IMR-90 (cell line): ENCODE data around the gene KCTD5. TPM values are rescaled to one million over a fixed set of nuclear protein-coding genes. Genes with fewer than 3 reads are reported as not detected.

Source experiments
- ATAC-seq: fragments of 200-7000 bp; cut with Tn5 transposase; 2 replicates; pipeline ENCODE4 v1.9.1; 2020; ENCODE audit warnings: low read depth, mild to moderate bottlenecking, moderate library complexity
- BruUV-seq: library from RNA; stranded (reverse); fragments of 400-500 nt; replicated peaks from 2 replicates; lab custom pipeline; 2021; lab: Mats Ljungman, UMichigan
- CTCF ChIA-PET: fragments of 300-600 bp; formaldehyde crosslinking; extraction: SDS; loops from one replicate; lab custom pipeline; 2021; ENCODE audit warnings: antibody characterized with exemption; lab: Yijun Ruan, JAX
- POLR2A ChIA-PET: fragments of 300-600 bp; sonication (Branson Sonifier 250); formaldehyde crosslinking; loops from one replicate; lab custom pipeline; 2022; ENCODE audit warnings: antibody characterized with exemption; ENCODE audit not compliant: unreplicated experiment; lab: Charles Lee
- DNase-seq: peaks from one replicate; pipeline ENCODE4 v3.0.0; 2013
- H2AFZ ChIP-seq: replicated peaks from 2 replicates; pipeline ENCODE3; 2013; ENCODE audit warnings: low read length, mild to moderate bottlenecking; ENCODE audit not compliant: poor library complexity
- H2AK5ac ChIP-seq: 2 replicates; pipeline ENCODE4 v1.6.1; 2013; ENCODE audit warnings: low read depth, low read length, inconsistent platforms
- H2AK9ac ChIP-seq: replicated peaks from 2 replicates; pipeline ENCODE3; 2013; ENCODE audit warnings: mild to moderate bottlenecking, low read depth, low read length, moderate library complexity; ENCODE audit not compliant: poor library complexity
- H2BK120ac ChIP-seq: 2 replicates; pipeline ENCODE4 v1.6.1; 2013; ENCODE audit warnings: low read depth, low read length, inconsistent platforms
- H2BK15ac ChIP-seq: 3 replicates; pipeline ENCODE4 v1.6.1; 2013; ENCODE audit warnings: low read depth, low read length, inconsistent platforms
- H2BK20ac ChIP-seq: 2 replicates; pipeline ENCODE4 v1.6.1; 2013; ENCODE audit warnings: low read depth, mild to moderate bottlenecking, inconsistent platforms, low read length, moderate library complexity
- H2BK5ac ChIP-seq: 2 replicates; pipeline ENCODE4 v1.6.1; 2013; ENCODE audit warnings: mild to moderate bottlenecking, low read depth, low read length, inconsistent platforms; ENCODE audit not compliant: poor library complexity, severe bottlenecking
- H3K14ac ChIP-seq: replicated peaks from 2 replicates; pipeline ENCODE4 v1.6.1; 2013; ENCODE audit warnings: low read depth, low read length, inconsistent platforms
- H3K18ac ChIP-seq: 2 replicates; pipeline ENCODE4 v1.6.1; 2013; ENCODE audit warnings: low read depth, low read length, control low read depth
- H3K23ac ChIP-seq: 2 replicates; pipeline ENCODE4 v1.6.1; 2013; ENCODE audit warnings: low read depth, low read length, inconsistent platforms
- H3K27ac ChIP-seq: 2 replicates; pipeline ENCODE4 v1.5.1; 2013; ENCODE audit warnings: mild to moderate bottlenecking, control low read depth, low read length; ENCODE audit not compliant: insufficient read depth
- H3K27me3 ChIP-seq: 2 replicates; pipeline ENCODE4 v1.6.1; 2013; ENCODE audit warnings: low read length; ENCODE audit not compliant: control insufficient read depth, insufficient read depth
- H3K36me3 ChIP-seq: 2 replicates; pipeline ENCODE4 v1.6.1; 2013; ENCODE audit warnings: low read length, mixed read lengths; ENCODE audit not compliant: control insufficient read depth, insufficient read depth
- H3K4ac ChIP-seq: 2 replicates; pipeline ENCODE4 v1.6.1; 2013; ENCODE audit warnings: low read depth, low read length, inconsistent platforms
- H3K4me1 ChIP-seq: 2 replicates; pipeline ENCODE4 v1.6.1; 2013; ENCODE audit warnings: low read length, mixed read lengths; ENCODE audit not compliant: control insufficient read depth, insufficient read depth
- H3K4me2 ChIP-seq: 2 replicates; pipeline ENCODE4 v1.6.1; 2013; ENCODE audit warnings: low read depth, mild to moderate bottlenecking, control low read depth, low read length, moderate library complexity
- H3K4me3 ChIP-seq: 2 replicates; pipeline ENCODE4 v1.5.1; 2013; ENCODE audit warnings: low read depth, mild to moderate bottlenecking, control low read depth, low read length, moderate library complexity; ENCODE audit not compliant: insufficient read depth
- H3K56ac ChIP-seq: 2 replicates; pipeline ENCODE4 v1.6.1; 2013; ENCODE audit warnings: low read length, inconsistent platforms; ENCODE audit not compliant: insufficient read depth; ENCODE audit errors: extremely low read depth
- H3K79me1 ChIP-seq, 2 experiments: 2 replicates each; pipeline ENCODE4 v1.6.1; 2013; ENCODE audit warnings: low read length in 2 of 2, inconsistent platforms in 1 of 2, low read depth in 1 of 2
- H3K9ac ChIP-seq: 2 replicates; pipeline ENCODE4 v1.6.1; 2013; ENCODE audit warnings: low read depth, low read length, control low read depth
- H3K9me1 ChIP-seq: 2 replicates; pipeline ENCODE4 v1.6.1; 2013; ENCODE audit warnings: low read length, inconsistent platforms; ENCODE audit not compliant: insufficient read depth
- H3K9me3 ChIP-seq: 2 replicates; pipeline ENCODE4 v1.6.1; 2013; ENCODE audit warnings: low read length; ENCODE audit not compliant: control insufficient read depth, insufficient read depth
- H4K20me1 ChIP-seq: 2 replicates; pipeline ENCODE4 v1.6.1; 2013; ENCODE audit warnings: low read length, inconsistent platforms; ENCODE audit not compliant: insufficient read depth
- H4K5ac ChIP-seq: 2 replicates; pipeline ENCODE4 v1.6.1; 2013; ENCODE audit warnings: mild to moderate bottlenecking, low read depth, low read length, control low read depth
- H4K8ac ChIP-seq, 2 experiments: 2 replicates each; pipeline ENCODE4 v1.6.1; 2013; ENCODE audit warnings: low read depth in 2 of 2, low read length in 2 of 2, control low read depth in 1 of 2, inconsistent platforms in 1 of 2
- H4K91ac ChIP-seq: 2 replicates; pipeline ENCODE4 v1.6.1; 2013; ENCODE audit warnings: low read depth, low read length, inconsistent platforms; ENCODE audit not compliant: insufficient read depth
- BHLHE40 ChIP-seq: fragments of 150-350 bp; IDR thresholded peaks from 2 replicates; pipeline ENCODE4 v1.6.1; 2016; ENCODE audit warnings: mild to moderate bottlenecking, low read depth, low read length
- CEBPB ChIP-seq: IDR thresholded peaks from 2 replicates; pipeline ENCODE4 v1.6.1; 2012; ENCODE audit warnings: low read depth, low read length, improper control_type of control experiment
- CHD1 ChIP-seq: IDR thresholded peaks from 2 replicates; pipeline ENCODE4 v1.6.1; 2012; ENCODE audit warnings: low read depth, low read length, improper control_type of control experiment
- FOS ChIP-seq: fragments of 150-350 bp; IDR thresholded peaks from 2 replicates; pipeline ENCODE4 v1.6.1; 2016; ENCODE audit warnings: low read depth, low read length
- MAFK ChIP-seq: IDR thresholded peaks from 2 replicates; pipeline ENCODE4 v1.6.1; 2012; ENCODE audit warnings: low read depth, low read length, improper control_type of control experiment
- MAZ ChIP-seq: IDR thresholded peaks from 2 replicates; pipeline ENCODE4 v1.6.1; 2012; ENCODE audit warnings: low read depth, mild to moderate bottlenecking, low read length, improper control_type of control experiment, moderate library complexity, borderline replicate concordance
- MXI1 ChIP-seq: IDR thresholded peaks from 2 replicates; pipeline ENCODE4 v1.6.1; 2012; ENCODE audit warnings: low read depth, mild to moderate bottlenecking, low read length, moderate library complexity, borderline replicate concordance
- POLR2A ChIP-seq: IDR thresholded peaks from 2 replicates; pipeline ENCODE4 v1.6.1; 2012; ENCODE audit warnings: mild to moderate bottlenecking, low read depth, low read length
- RAD21 ChIP-seq: IDR thresholded peaks from 2 replicates; pipeline ENCODE4 v1.6.1; 2012; ENCODE audit warnings: low read length, improper control_type of control experiment
- RCOR1 ChIP-seq: IDR thresholded peaks from 2 replicates; pipeline ENCODE4 v1.6.1; 2012; ENCODE audit warnings: mild to moderate bottlenecking, low read length, improper control_type of control experiment; ENCODE audit not compliant: insufficient replicate concordance
- RFX5 ChIP-seq: IDR thresholded peaks from 2 replicates; pipeline ENCODE4 v1.8.0; 2012; ENCODE audit warnings: low read depth, mild to moderate bottlenecking, low read length, moderate library complexity
- WGBS, 2 experiments: methylation state at CpG; one replicate each; pipeline versions ENCODE4 v1.1.5 to v1.1.7; 2013; ENCODE audit warnings: missing lambda C conversion rate in 2 of 2; ENCODE audit not compliant: insufficient read length in 1 of 2; ENCODE audit errors: extremely low coverage in 2 of 2; 5-methylcytosine and 5-hydroxymethylcytosine counted together
- dilution Hi-C: fragments of 300-500 bp; cut with HindIII; formaldehyde crosslinking; loops from one replicate; pipeline ENCODE4 v1.14.3; 2018; ENCODE audit warnings: low sequenced_read_pairs; ENCODE audit not compliant: unreplicated experiment
- in situ Hi-C: fragments of 300-500 bp; cut with MboI; formaldehyde crosslinking; loops from 3 replicates; pipeline ENCODE4 v1.14.3; 2019; ENCODE audit warnings: low sequenced_read_pairs, inconsistent platforms, mixed read lengths
- intact Hi-C: fragments of 100-400 bp; cut with micrococcal nuclease; formaldehyde crosslinking; loops from 2 replicates; pipeline ENCODE4 v1.10.0; 2022
- polyA plus RNA-seq, 3 experiments: library from polyadenylated mRNA; depleted of rRNA; stranded (reverse); fragments of >200 nt; gene quantifications; 2 replicates each; pipeline ENCODE4 v1.2.3, GENCODE V29; 2012; ENCODE audit warnings: low replicate concordance in 1 of 3
- total RNA-seq: library from RNA; depleted of rRNA; stranded (reverse); fragments of >200 nt; gene quantifications from 2 replicates; pipeline ENCODE4 v1.2.3, GENCODE V29; 2012
- TF ChIP-seq, protein P1 (sequence below): fragments of 150-350 bp; IDR thresholded peaks from 2 replicates; pipeline ENCODE4 v1.6.1; 2017; ENCODE audit warnings: mild to moderate bottlenecking, antibody characterized with exemption, low read length, low read depth
- TF ChIP-seq, protein P2 (sequence below): conservative IDR thresholded peaks from 2 replicates; pipeline ENCODE4 v1.5.1; 2012; ENCODE audit warnings: mild to moderate bottlenecking, low read depth, low read length, improper control_type of control experiment
- TF ChIP-seq, protein P3 (sequence below): fragments of 150-350 bp; IDR thresholded peaks from 2 replicates; pipeline ENCODE4 v1.6.1; 2016; ENCODE audit warnings: low read depth, mild to moderate bottlenecking, low read length, moderate library complexity, borderline replicate concordance

Gene KCTD5
- total and polyA plus RNA-seq, 2 of the 4 experiments (the other 2 are of a cell fraction): 17.2 to 56.2 TPM

DNA sequence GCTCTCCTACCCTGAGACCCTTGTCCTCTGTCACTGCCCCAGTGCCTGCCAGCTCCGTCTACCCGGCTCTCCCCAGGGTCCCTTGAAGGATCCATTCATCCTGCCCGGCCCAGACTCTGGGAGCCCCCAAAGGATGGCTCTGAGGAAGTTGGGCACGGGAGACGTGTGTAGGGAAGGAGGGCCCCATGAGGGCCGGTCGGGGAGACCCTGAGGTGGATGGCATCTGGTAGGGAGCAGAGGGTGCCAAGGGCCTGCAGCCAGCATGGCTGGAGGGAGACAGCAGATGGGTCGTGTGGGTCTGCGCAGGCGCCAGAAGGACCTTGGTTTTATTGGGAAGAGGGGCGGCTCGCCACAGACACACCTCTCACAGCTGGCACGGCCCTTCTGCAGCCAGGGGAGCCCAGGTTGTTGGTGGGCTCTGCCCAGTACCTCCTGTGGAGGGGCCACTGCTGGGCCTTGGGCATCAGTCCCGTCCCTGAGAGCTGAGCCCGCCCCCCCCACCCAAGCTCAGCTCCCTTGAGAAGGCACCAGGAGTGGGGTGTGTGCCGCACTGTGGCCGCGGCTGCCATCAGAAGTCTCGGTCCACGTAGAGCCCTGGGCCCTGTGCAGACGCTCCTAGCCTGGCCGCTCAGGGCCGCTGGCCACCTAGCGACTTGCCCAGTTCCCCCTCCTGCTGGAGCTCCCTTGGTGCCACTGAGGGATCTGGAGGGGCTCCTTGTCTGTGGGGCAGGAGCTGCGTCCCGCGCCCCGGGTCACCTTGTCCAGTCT is 16.0 kb downstream of the KCTD5 start:
- H3K4me2 ChIP-seq: no peak overlapping the region
- no peak overlapping the region for H2AK9ac ChIP-seq
- BruUV-seq: no TSS peak
- H4K8ac ChIP-seq: no peak overlapping the region
- H3K36me3 ChIP-seq: peaks cover 57% of the 10 kb centered on the region
- no peak overlapping the region for H2BK20ac ChIP-seq
- H4K20me1 ChIP-seq: peaks cover 3% of the 10 kb centered on the region
- H3K9me1 ChIP-seq: no peaks in the 10 kb centered on the region; the same call in 1 of the 2 replicates
- in situ Hi-C loops (no loop called here), dilution Hi-C loops (no loop called here), intact Hi-C loops (no loop called here)
- H4K91ac ChIP-seq: no peak overlapping the region
- 89% methylated on average over 10 of the region's 28 CpGs; no CpG with 5 or more reads in 1 of the 2 experiments for WGBS, 2 experiments
- H2AFZ ChIP-seq: no peak overlapping the region
- no peak overlapping the region for H3K9ac ChIP-seq
- no peak overlapping the region for H2AK5ac ChIP-seq
- no peak overlapping the region for H3K4ac ChIP-seq
- H2BK15ac ChIP-seq: no peak overlapping the region
- DNase-seq (no peak), ATAC-seq (no peak)
- TF ChIP-seq MAFK: no peak
- TF ChIP-seq, protein P1, sequence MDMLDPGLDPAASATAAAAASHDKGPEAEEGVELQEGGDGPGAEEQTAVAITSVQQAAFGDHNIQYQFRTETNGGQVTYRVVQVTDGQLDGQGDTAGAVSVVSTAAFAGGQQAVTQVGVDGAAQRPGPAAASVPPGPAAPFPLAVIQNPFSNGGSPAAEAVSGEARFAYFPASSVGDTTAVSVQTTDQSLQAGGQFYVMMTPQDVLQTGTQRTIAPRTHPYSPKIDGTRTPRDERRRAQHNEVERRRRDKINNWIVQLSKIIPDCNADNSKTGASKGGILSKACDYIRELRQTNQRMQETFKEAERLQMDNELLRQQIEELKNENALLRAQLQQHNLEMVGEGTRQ: no peak
- no peak for TF ChIP-seq CEBPB
- TF ChIP-seq, protein P2, sequence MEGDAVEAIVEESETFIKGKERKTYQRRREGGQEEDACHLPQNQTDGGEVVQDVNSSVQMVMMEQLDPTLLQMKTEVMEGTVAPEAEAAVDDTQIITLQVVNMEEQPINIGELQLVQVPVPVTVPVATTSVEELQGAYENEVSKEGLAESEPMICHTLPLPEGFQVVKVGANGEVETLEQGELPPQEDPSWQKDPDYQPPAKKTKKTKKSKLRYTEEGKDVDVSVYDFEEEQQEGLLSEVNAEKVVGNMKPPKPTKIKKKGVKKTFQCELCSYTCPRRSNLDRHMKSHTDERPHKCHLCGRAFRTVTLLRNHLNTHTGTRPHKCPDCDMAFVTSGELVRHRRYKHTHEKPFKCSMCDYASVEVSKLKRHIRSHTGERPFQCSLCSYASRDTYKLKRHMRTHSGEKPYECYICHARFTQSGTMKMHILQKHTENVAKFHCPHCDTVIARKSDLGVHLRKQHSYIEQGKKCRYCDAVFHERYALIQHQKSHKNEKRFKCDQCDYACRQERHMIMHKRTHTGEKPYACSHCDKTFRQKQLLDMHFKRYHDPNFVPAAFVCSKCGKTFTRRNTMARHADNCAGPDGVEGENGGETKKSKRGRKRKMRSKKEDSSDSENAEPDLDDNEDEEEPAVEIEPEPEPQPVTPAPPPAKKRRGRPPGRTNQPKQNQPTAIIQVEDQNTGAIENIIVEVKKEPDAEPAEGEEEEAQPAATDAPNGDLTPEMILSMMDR: no peak
- TF ChIP-seq RAD21: no peak
- TF ChIP-seq MAZ: no peak
- TF ChIP-seq RFX5: no peak
- TF ChIP-seq FOS: no peak
- no peak for TF ChIP-seq POLR2A
- TF ChIP-seq MXI1: no peak
- TF ChIP-seq BHLHE40: no peak
- TF ChIP-seq RCOR1: no peak
- TF ChIP-seq, protein P3, sequence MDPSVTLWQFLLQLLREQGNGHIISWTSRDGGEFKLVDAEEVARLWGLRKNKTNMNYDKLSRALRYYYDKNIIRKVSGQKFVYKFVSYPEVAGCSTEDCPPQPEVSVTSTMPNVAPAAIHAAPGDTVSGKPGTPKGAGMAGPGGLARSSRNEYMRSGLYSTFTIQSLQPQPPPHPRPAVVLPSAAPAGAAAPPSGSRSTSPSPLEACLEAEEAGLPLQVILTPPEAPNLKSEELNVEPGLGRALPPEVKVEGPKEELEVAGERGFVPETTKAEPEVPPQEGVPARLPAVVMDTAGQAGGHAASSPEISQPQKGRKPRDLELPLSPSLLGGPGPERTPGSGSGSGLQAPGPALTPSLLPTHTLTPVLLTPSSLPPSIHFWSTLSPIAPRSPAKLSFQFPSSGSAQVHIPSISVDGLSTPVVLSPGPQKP: no peak
- TF ChIP-seq CHD1: no peak
- no peaks in the 10 kb centered on the region for H3K4me1 ChIP-seq
- no peak overlapping the region for H2BK120ac ChIP-seq
- POLR2A ChIA-PET: no interaction called here
- no peak overlapping the region for H3K14ac ChIP-seq
- no peak overlapping the region for H3K18ac ChIP-seq
- no peak overlapping the region for H4K5ac ChIP-seq
- no peak overlapping the region for H3K56ac ChIP-seq
- CTCF ChIA-PET: no interaction called here
- no peak overlapping the region for H2BK5ac ChIP-seq
- H3K27ac ChIP-seq: no peak overlapping the region
- no peaks in the 10 kb centered on the region for H3K9me3 ChIP-seq
- peaks cover 0 to 18% of the 10 kb centered on the region in 2 experiments for H3K79me1 ChIP-seq
- H3K23ac ChIP-seq: no peak overlapping the region
- H3K27me3 ChIP-seq: no peaks in the 10 kb centered on the region
- H3K4me3 ChIP-seq: no peak overlapping the region
